ENCODE results near the gene MYO5A. TPM values are rescaled to one million over a fixed set of nuclear protein-coding genes. Genes with fewer than 3 reads are reported as not detected.

MYO5A gene
- total RNA-seq, 1 experiment from 2014 or later, result 61.1 TPM

- BruUV-seq (replicated peaks), result no TSS peak
- CTCF ChIA-PET, result no interaction called here
Observed at GRCh38 chr15:52493968-52494367, 34.7 kb downstream of the MYO5A start.

GRCh38 chr15:52492132-52492531 lies 36.5 kb downstream of the MYO5A start:
- no peaks in the 10 kb centered on the region for H3K27me3 ChIP-seq (ENCODE audit: control insufficient read depth, insufficient read depth, low read length)
- H3K4me1 ChIP-seq (ENCODE audit: control insufficient read depth, insufficient read depth, low read length), result no peaks in the 10 kb centered on the region
- H3K4me3 ChIP-seq (ENCODE audit: low read depth in 2 of 2, low read length in 2 of 2), result no peak overlapping the region
- BruUV-seq (replicated peaks), result no TSS peak
- ATAC-seq, result no peak
- TF ChIP-seq, protein P1, sequence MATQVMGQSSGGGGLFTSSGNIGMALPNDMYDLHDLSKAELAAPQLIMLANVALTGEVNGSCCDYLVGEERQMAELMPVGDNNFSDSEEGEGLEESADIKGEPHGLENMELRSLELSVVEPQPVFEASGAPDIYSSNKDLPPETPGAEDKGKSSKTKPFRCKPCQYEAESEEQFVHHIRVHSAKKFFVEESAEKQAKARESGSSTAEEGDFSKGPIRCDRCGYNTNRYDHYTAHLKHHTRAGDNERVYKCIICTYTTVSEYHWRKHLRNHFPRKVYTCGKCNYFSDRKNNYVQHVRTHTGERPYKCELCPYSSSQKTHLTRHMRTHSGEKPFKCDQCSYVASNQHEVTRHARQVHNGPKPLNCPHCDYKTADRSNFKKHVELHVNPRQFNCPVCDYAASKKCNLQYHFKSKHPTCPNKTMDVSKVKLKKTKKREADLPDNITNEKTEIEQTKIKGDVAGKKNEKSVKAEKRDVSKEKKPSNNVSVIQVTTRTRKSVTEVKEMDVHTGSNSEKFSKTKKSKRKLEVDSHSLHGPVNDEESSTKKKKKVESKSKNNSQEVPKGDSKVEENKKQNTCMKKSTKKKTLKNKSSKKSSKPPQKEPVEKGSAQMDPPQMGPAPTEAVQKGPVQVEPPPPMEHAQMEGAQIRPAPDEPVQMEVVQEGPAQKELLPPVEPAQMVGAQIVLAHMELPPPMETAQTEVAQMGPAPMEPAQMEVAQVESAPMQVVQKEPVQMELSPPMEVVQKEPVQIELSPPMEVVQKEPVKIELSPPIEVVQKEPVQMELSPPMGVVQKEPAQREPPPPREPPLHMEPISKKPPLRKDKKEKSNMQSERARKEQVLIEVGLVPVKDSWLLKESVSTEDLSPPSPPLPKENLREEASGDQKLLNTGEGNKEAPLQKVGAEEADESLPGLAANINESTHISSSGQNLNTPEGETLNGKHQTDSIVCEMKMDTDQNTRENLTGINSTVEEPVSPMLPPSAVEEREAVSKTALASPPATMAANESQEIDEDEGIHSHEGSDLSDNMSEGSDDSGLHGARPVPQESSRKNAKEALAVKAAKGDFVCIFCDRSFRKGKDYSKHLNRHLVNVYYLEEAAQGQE (IDR thresholded peaks at IDR 0.05; ENCODE audit: insufficient read depth in 1 of 2, low read depth in 2 of 2, low read length in 1 of 2), result no peak
- TF ChIP-seq, protein P2, sequence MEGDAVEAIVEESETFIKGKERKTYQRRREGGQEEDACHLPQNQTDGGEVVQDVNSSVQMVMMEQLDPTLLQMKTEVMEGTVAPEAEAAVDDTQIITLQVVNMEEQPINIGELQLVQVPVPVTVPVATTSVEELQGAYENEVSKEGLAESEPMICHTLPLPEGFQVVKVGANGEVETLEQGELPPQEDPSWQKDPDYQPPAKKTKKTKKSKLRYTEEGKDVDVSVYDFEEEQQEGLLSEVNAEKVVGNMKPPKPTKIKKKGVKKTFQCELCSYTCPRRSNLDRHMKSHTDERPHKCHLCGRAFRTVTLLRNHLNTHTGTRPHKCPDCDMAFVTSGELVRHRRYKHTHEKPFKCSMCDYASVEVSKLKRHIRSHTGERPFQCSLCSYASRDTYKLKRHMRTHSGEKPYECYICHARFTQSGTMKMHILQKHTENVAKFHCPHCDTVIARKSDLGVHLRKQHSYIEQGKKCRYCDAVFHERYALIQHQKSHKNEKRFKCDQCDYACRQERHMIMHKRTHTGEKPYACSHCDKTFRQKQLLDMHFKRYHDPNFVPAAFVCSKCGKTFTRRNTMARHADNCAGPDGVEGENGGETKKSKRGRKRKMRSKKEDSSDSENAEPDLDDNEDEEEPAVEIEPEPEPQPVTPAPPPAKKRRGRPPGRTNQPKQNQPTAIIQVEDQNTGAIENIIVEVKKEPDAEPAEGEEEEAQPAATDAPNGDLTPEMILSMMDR (IDR thresholded peaks at IDR 0.05), result no peak
- TF ChIP-seq SIN3A (IDR thresholded peaks at IDR 0.05; ENCODE audit: borderline replicate concordance, insufficient read depth, low read depth, low read length) (no peak), POLR2AphosphoS5 (IDR thresholded peaks at IDR 0.05; ENCODE audit: low read depth, low read length) (no peak), TCF7L2 (IDR thresholded peaks at IDR 0.05; ENCODE audit: low read depth, low read length) (no peak)
- intact Hi-C loops (cut with micrococcal nuclease; ENCODE audit: unreplicated experiment) (no loop called here), in situ Hi-C loops (cut with HindIII; ENCODE audit: low pct_unique_long_range_greater_than_20kb, low sequenced_read_pairs) (no loop called here)
- H3K36me3 ChIP-seq (ENCODE audit: control insufficient read depth, insufficient read depth, low read length), result no peaks in the 10 kb centered on the region
- no peak for DNase-seq (ENCODE audit: low read depth, low spot score)
- no peaks in the 10 kb centered on the region for H3K9me3 ChIP-seq (ENCODE audit: control insufficient read depth, insufficient read depth, low read depth, low read length)
- H3K27ac ChIP-seq (ENCODE audit: low read length), result no peak overlapping the region
- ChIA-PET POLR2A (no interaction called here), CTCF (no interaction called here)

More at GRCh38 chr15:52493968-52494367, 34.7 kb downstream of the MYO5A start:
- intact Hi-C loops (cut with micrococcal nuclease; ENCODE audit: unreplicated experiment), result no loop called here
- Histone ChIP-seq H3K27me3 (ENCODE audit: control insufficient read depth, insufficient read depth, low read length) (no peaks in the 10 kb centered on the region), H3K4me1 (ENCODE audit: control insufficient read depth, insufficient read depth, low read length) (no peaks in the 10 kb centered on the region), H3K9me3 (ENCODE audit: control insufficient read depth, insufficient read depth, low read depth, low read length) (no peaks in the 10 kb centered on the region), H3K4me3 (ENCODE audit: low read depth in 2 of 2, low read length in 2 of 2) (no peak overlapping the region), H3K27ac (ENCODE audit: low read length) (no peak overlapping the region), H3K36me3 (ENCODE audit: control insufficient read depth, insufficient read depth, low read length) (no peaks in the 10 kb centered on the region)
- in situ Hi-C loops (cut with HindIII; ENCODE audit: low pct_unique_long_range_greater_than_20kb, low sequenced_read_pairs), result no loop called here
- DNase-seq (ENCODE audit: low read depth, low spot score) (no peak), ATAC-seq (no peak)
- POLR2A ChIA-PET, result no interaction called here
- TF ChIP-seq TCF7L2 (IDR thresholded peaks at IDR 0.05; ENCODE audit: low read depth, low read length) (no peak), SIN3A (IDR thresholded peaks at IDR 0.05; ENCODE audit: borderline replicate concordance, insufficient read depth, low read depth, low read length) (no peak), POLR2AphosphoS5 (IDR thresholded peaks at IDR 0.05; ENCODE audit: low read depth, low read length) (no peak)
- TF ChIP-seq, protein P2 (IDR thresholded peaks at IDR 0.05), result no peak
